Left cardiac atrium (tissue), 4 donors: Measurements from ENCODE around the gene THRAP3. TPM values are rescaled to one million over a fixed set of nuclear protein-coding genes. Genes with fewer than 3 reads are reported as not detected.
"Not testable (repeated sequence)": the region's sequence is repeated elsewhere in the genome, so short reads cannot be mapped to it uniquely, and the experiment has no call there.

Experiments
- ATAC-seq, 2 donors: fragments of 200-7000 bp; cut with Tn5 transposase; one replicate each; pipeline ENCODE4 v1.9.1; 2020; ENCODE audit warnings: mild to moderate bottlenecking in 2 of 2, moderate library complexity in 2 of 2
- DNase-seq: peaks from one replicate; pipeline ENCODE4 v3.0.0-alpha.2; 2020
- intact Hi-C, 2 donors: fragments of 100-400 bp; cut with DNase I; formaldehyde crosslinking; loops; one replicate each; pipeline versions ENCODE4 v1.14.1 to v1.15.1; 2022 to 2023
- long read RNA-seq: library from polyadenylated mRNA; unstranded; transcript quantifications from one replicate; pipeline ENCODE4 v2.0.0, GENCODE V29; 2021
- total RNA-seq, 2 donors: library from RNA; stranded (reverse); fragmentation: NEBNext Ultra II Directional; extraction: Animal tissue kit (Norgen Biotek cat#: 25700); gene quantifications; one replicate each; pipeline ENCODE4 v1.2.1, GENCODE V29; 2021
- donor health status: DM: no; HTN: yes; CAD: no.
- donor health status: DM: no; HTN: yes; CAD: no; lungs with severe emphysema.
- donor health status: DM: yes; HTN: yes; CAD: no.
- donor health status: Dilated cardiomyopathy.

Gene THRAP3, protein sequence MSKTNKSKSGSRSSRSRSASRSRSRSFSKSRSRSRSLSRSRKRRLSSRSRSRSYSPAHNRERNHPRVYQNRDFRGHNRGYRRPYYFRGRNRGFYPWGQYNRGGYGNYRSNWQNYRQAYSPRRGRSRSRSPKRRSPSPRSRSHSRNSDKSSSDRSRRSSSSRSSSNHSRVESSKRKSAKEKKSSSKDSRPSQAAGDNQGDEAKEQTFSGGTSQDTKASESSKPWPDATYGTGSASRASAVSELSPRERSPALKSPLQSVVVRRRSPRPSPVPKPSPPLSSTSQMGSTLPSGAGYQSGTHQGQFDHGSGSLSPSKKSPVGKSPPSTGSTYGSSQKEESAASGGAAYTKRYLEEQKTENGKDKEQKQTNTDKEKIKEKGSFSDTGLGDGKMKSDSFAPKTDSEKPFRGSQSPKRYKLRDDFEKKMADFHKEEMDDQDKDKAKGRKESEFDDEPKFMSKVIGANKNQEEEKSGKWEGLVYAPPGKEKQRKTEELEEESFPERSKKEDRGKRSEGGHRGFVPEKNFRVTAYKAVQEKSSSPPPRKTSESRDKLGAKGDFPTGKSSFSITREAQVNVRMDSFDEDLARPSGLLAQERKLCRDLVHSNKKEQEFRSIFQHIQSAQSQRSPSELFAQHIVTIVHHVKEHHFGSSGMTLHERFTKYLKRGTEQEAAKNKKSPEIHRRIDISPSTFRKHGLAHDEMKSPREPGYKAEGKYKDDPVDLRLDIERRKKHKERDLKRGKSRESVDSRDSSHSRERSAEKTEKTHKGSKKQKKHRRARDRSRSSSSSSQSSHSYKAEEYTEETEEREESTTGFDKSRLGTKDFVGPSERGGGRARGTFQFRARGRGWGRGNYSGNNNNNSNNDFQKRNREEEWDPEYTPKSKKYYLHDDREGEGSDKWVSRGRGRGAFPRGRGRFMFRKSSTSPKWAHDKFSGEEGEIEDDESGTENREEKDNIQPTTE
- total RNA-seq = 10 to 100 TPM; 55.9 to 77.0 TPM
- long read RNA-seq, full-length matches to known transcripts = 1 of 63 reads
- long read RNA-seq, partial matches to known transcripts = 51 of 63 reads
- long read RNA-seq, other reads (novel, unspliced or antisense) = 11 of 63 reads

- ATAC-seq (peak; percentile 96 to 98), DNase-seq (peak; percentile 100)
- intact Hi-C loops = loop anchor here (5.0 to 10.0 kb wide), 2 partner anchors 61 to 72 kb away; no protein-coding TSS in a partner anchor
Observed at GRCh38 chr1:36223996-36224536, at the start of gene THRAP3. Gene THRAP3, plus strand, starts transcription at chr1:36224443. Its CDS starts 58,121 bp downstream, at chr1:36282564.

DNA sequence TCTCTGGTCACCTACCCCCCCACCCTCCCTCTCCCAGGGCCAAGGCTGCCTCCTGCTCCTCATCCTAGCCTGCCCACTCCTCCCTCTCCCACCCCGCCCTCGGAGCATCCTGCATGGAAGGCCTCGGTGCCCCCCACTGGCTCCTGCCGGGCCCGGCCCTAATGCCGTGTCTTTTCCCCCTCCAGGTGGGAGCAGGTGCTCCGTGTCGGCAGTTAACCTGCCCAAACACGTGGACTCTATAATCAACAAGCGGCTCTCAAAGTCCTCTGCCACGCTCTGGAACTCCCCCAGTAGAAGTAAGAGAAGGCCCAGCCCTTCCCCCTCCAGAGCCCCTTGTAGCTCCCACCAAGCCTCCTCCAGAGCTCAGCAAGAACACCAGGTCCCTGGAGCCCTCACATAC, 49.5 kb upstream of the THRAP3 start:
- intact Hi-C loops = no loop called here
- ATAC-seq = no peak

GRCh38 chr1:36175137-36176095, 48.8 kb upstream of the THRAP3 start:
- ATAC-seq = peak; percentile 69 to 84
- peak; percentile 47 for DNase-seq
- intact Hi-C loops = no loop called here

More for the DNA sequence above, 49.5 kb upstream of the THRAP3 start:
- no peak for DNase-seq

DNA sequence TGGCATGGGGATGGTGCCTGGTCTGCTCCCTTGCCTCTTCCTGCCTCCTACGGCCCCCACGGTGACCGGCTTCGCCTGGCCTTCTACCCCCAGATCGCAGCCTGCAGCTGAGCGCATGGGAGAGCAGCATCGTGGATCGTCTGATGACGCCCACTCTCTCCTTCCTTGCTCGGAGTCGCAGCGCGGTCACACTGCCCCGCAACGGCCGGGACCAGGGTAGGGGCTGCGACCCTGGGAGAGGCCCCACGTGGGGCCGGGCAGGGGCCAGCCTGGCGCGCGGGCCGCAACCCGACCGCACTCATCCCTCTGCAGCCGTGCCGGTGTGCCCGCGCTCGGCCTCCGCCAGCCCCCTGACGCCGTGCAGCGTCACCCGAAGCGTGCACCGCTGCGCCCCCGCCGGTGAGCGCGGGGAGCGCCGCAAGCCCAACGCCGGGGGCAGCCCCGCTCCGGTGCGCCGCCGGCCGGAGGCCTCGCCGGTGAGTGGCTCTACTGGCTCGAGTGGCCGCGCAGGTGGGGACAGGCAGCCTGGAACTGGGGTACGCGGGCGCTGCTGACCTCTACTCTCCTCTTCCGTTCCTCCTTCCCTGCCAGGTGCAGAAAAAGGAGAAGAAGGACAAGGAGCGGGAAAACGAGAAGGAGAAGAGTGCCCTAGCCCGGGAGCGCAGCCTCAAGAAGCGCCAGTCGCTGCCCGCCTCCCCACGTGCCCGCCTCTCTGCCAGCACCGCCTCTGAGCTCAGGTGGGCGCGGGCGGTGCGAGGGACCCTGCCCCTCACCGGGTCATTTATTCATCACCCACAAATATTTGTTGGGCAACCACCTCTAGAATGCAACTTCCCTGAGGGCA, 47.9 kb upstream of the THRAP3 start:
- intact Hi-C loops = no loop called here
- DNase-seq (no peak), ATAC-seq (peak; percentile 42 to 45)

GRCh38 chr1:36177589-36178431, 46.4 kb upstream of the THRAP3 start:
- intact Hi-C loops = no loop called here
- no peak for DNase-seq

GRCh38 chr1:36178471-36179219, 45.6 kb upstream of the THRAP3 start:
- ATAC-seq (peak; percentile 42 to 53), DNase-seq (peak; percentile 46)
- intact Hi-C loops = no loop called here

More at GRCh38 chr1:36177589-36178431, 46.4 kb upstream of the THRAP3 start:
- ATAC-seq = no peak

GRCh38 chr1:36179220-36179600, 45.0 kb upstream of the THRAP3 start:
- ATAC-seq = no peak
- no peak for DNase-seq
- intact Hi-C loops = no loop called here

- no peak for DNase-seq
- ATAC-seq = peak in 1 of 2 donors; percentile 1
- intact Hi-C loops = no loop called here
Observed at GRCh38 chr1:36182734-36183133, 41.5 kb upstream of the THRAP3 start.

DNA sequence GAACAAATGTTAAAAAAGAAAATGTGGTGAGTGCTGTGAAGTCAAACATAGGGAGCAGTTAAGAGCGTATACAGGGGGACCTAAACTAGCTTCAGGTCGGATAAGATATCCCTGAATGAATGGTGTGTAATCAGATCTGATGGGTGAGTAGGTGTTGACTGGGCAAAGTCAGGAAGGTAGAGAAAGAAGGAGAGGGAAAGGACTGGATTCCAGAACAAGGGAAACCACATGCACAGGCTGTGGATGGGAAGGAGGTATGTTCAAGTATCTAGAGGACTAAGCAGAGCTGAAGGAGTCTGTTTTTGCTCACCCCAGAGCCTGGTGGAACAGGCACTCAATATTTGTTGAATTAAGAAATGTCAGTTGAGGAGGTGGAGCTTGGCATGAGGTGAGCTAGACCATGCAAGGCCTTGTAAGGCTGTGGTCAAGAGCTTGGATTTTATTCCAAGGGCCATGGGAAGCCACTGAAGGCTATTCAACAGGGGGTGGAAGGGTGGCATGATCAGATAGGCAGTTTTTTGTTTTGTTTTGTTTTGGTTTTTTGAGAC, 40.9 kb upstream of the THRAP3 start:
- DNase-seq (no peak), ATAC-seq (no peak)
- intact Hi-C loops = no loop called here

DNA sequence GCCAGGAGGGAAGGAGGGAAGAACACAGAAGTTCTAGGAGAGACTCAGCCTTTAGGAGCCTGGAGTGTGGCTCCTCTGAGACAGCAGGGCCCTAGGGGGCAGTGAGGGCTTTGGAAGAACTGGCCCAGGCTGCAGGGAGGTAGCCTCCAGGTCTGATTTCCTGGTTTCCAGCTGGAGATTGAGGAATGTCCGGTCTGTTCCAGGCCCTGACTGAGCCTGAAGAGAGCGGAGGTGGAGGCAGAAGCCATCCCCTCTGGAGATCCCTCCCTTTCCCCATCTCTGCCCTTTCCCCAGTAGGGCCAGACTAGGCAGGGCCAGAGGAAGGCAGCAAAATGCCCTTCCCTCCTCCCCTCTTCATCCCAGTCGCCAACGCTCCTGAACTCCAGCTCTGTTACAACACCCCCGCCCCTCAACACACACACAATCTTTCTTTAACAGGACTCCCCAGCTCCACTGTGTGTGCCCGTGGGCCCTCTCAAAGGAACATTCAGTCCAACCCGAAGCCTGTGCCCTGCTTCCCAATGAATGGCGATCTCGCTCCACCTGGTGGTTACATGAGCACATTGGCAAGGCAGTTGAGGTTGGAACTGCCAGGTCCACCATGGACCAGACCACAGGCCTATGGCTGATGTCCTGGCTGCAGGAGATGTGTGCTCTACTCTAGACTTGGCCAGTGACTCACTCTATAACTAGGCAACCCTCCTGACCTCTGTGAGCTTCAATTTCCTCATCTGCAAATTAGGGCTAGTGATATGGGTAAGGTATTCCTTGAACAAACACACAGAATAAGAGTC, 36.2 kb upstream of the THRAP3 start:
- ATAC-seq = peak; percentile 93 to 94
- intact Hi-C loops = loop anchor here (1.0 to 5.0 kb wide), 3 partner anchors 36 to 87 kb away; partner anchors contain the start of gene TRAPPC3 (in 1 of the 2)

DNA sequence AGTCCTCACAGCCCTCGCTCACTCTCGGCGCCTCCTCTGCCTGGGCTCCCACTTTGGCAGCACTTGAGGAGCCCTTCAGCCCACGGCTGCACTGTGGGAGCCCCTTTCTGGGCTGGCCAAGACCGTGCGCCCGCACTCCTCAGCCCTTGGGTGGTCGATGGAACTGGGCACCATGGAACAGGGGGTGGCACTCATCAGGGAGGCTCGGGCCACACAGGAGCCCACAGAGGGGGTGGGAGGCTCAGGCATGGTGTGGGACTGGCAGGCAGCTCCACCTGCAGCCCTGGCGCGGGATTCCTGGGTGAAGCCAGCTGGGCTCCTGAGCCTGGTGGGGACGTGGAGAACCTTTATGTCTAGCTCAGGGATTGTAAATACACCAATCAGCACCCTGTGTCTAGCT, 27.4 kb upstream of the THRAP3 start:
- ATAC-seq, intact Hi-C loops, DNase-seq: not testable (repeated sequence)

More for the DNA sequence above, 36.2 kb upstream of the THRAP3 start:
- peak; percentile 87 for DNase-seq

DNA sequence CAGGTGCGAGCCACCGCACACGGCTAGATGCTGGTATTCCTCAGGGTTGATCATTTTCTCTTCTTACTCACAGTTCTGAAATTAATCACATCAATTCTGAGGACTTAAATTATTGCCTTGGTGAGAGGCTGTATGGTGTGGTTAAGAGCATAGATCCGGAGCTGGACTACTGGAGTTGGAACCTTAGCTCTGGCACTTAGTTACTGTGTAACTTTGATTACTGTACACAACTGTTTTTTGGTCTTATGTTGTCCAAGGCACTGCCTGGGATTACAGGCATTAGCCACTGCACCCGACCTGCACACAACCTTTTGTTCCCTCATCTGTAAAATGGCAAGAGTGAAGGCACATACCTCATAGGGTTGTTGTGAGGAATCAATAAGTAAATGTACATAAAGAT, 25.6 kb upstream of the THRAP3 start:
- intact Hi-C loops = no loop called here
- DNase-seq (no peak), ATAC-seq (no peak)

GRCh38 chr1:36199934-36200741, 24.1 kb upstream of the THRAP3 start:
- DNase-seq = peak; percentile 46
- intact Hi-C loops = loop anchor here in 1 of 2 donors (5.0 kb wide), 1 partner anchor 87 kb away; no protein-coding TSS in a partner anchor
- peak; percentile 8 to 65 for ATAC-seq
